HG03196 (cell line): ENCODE measurements around the gene TMEM259.

Source experiments
- ATAC-seq: cut with Tn5 transposase; IDR thresholded peaks from one replicate; pipeline ENCODE4 v1.9.1; 2021; ENCODE audit not compliant: unreplicated experiment

Gene TMEM259

DNA sequence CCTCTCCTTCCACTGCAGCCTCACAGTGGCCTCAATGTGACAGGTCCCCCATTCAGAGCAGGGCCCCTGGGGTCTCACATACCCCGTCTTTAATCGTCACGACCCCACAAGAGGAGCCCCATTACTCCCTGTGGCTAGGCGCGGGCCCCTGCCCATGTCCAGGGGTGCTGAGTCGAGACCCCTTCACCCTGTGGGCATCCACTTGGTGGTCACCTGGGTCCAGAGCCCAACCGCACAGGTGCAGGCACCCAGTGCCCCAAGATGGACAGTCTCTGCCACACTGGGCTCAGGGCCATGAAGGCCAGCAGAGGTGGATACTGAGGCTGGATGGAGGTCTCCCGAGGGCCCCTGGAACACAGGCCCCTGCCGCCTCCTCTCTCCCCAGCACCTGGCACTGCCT is 3.0 kb downstream of the TMEM259 start:
- no peak for ATAC-seq

DNA sequence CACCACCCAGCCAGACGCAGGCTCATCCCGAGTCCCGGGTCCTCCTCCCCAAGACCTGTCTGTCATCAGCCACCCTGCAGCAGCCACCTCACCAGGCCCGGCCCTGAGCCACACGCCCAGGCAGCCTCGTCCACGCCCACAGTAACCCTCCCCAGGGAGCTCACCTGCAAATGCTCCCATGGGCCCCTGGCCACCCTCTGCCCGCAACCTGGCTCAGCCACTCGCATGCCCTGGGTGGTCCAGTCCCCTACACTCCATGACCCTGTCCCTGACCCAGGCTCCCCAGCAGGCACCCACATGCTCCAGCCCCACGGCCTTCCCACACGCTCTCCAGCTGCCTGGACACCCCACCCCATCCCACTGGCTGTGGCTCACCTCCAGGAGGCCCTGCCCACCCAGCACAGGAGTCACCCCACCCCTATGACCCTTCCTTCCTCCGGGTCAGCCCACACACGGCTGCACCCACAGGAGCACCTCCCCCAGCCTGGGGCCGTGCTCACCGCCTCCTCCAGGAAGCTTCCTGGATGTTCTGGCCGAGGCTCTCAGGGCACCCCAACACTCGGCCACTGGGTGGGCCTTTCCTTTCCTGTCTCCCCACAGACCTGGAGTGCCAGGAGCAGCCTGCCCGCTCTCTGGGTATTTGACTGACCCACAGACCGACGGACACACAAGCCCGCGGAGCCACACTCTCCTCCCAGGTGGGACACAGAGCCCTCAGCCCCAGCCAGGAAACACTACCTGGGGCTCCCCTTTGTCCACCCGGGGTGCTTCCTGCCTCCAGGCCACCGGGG is 3.6 kb downstream of the TMEM259 start:
- no peak for ATAC-seq

DNA sequence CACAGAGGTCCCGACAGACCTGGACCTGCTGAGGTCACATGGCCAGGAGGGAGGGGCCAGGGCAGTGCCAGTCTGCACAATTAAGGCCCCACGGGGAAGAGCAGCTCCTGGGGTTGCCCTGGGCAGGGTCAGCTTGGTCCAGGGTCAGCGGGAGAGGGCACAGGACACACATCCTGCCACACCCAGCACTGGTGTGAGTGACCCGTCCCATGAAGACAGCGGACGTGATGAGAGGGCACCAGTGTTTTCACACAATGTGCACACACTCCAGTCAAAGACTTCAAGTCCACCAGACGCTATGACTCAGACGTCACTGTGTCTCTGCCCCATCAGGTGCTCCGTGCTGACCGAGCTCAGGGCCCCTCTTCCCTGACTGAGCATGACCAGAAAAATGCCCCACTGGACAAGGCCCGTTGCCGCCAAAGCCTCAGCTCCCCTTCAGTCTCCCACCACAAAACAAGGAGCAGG is 4.2 kb downstream of the TMEM259 start:
- no peak for ATAC-seq

DNA sequence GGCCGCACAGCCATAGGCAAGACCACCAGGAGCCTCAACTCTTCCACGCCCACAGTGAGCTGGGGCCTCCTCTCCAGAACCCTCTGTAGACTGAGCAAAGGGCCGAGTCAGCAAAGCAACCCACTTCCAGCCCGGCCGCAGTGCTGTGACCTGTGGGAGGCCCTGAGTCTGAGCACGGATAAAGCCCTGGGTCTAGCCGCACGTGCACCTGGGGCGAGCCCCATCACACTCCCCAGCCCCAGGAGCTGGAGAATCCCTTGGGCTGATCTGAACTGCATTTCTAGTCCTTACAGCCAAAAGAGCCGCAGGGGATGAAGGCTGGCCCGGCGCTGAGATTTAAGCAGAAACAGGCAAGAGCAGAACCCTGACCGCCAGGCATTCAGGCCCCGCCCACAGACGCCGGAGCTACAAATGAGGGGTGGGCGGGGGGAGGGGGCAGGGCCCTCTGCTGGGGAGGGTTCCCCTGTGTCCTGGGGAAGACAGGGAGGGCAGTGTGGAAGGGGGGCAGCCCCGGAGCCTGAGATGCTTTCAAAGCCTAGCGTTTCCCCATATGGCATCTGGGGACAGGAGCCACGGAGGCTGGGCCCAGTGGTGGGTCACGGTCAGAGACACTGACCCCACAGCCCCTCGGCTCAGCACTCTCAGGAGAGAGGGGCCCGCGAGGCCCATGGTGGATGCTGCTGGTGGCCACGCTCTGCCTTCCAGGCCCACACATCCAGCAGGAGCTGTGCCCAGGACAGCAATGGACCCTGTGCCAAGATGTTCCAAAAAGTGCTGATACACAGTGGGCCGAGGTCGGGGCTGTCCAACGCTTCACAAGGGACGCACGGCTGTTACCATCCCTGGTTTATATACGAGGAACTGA is 4.9 kb downstream of the TMEM259 start:
- no peak for ATAC-seq

DNA sequence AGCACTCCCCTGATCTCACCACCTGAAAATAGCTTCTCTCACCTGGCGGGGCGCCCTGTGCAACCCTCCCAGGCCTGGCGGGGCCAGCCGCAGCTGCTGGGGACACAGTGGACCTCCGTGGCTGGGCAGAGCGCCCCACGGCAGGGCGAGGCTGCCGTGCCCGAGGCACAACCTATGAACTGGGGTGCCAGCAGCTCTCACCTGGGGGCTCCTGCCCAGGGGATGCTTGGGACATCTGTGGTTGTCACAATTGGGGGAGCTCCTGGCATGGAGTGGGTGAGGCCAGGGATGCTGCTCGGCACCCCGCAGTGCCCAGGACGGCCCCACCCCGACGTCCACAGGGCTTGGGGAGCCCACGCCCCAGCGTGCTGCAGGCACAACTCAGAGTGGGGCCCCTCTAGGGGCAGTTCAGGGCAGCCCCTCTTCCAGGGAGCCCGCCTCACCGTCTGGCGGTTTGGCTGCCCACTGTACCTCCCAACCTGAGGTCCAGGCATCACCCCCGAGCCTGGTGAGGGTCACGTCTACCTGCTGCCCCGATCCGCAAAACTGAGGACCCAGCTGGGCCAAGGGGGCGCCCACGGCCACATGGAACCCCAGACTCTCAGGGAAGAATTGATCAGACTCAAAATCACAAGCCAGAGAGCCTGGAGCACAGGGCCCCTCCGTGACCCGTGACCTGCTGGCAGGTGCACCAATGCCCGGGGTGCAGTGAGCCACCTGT is 5.7 kb downstream of the TMEM259 start:
- ATAC-seq = no peak

DNA sequence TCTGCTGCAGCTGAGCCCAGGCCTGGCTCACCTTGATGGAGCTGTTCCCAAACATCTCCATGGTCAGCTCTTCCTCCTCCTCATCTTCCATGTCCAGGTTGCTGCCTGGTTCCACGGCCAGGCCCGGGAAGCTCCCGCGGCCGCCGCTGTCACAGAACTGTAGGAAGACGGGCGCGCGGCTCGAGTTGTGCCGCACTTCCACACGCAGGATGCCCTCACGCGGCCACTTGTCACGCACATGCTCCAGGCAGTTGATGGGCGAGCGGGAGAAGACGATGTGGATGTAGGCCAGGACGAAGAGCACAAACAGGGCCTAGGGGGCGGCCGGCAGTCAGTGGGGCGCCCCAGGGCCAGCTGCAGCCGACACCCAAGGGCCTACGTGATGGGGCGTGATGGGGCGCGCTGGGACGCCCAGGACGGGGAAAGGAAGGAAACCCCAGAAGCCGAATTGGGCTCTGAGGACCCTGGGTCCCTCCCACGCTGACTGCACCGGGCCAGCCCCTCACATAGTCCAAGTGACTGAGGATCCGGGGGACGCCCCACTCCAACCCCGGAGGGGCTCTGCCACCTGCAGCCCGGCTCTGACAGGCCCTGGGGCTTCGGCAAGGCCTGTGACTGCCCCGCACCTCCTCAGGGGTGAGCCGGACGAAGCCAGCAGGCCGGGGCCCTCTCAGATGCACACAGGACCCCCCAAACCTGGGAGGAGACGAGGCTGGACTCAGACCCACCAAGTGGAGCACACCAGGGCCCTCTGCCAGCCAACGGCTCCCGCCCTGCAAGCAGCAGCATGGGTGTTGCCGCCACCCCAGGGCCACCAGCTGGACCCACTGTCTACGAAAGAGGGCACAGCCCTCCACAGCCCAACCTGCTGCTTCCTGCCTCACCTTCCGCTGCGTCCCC is 6.5 kb downstream of the TMEM259 start:
- ATAC-seq = no peak

DNA sequence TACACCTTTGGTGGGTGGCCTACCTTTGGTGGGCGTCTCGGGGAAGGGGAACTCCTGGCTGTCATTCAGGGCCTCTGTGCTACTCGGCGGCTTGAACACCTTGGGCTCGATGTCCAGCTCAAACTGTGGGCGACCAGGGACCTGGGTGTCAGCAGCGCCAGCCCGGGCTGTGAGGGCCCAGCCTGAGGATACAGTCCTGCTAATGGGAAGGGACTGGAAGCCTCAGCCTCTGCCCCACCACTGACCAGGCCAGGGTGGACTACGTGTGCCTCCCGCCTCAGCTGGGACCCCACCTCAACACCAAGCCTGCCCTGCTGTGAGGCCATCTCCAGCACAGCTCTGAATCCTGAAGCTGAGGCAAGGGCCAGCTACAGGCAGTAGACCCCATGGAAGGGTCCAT is 7.7 kb downstream of the TMEM259 start:
- no peak for ATAC-seq

DNA sequence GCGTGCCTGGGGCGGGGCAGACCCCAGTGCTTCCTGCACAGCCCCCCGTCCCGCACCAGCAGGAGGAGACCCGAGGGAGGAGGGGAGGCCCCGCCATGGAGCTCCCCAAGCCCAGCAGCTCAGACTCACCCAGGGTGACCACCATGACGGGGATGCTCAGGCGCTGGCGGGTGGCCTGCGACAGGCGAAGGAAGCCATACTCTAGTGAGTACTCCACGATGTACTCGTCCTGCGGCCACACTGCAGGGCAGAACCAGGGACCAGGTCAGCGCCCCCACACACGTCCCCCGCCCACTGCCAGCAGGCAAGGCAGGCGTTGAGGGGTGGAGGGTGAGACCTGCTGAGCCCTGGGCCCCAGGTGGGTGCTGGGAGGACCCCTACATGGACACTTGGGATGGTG is 8.6 kb downstream of the TMEM259 start:
- no peak for ATAC-seq

DNA sequence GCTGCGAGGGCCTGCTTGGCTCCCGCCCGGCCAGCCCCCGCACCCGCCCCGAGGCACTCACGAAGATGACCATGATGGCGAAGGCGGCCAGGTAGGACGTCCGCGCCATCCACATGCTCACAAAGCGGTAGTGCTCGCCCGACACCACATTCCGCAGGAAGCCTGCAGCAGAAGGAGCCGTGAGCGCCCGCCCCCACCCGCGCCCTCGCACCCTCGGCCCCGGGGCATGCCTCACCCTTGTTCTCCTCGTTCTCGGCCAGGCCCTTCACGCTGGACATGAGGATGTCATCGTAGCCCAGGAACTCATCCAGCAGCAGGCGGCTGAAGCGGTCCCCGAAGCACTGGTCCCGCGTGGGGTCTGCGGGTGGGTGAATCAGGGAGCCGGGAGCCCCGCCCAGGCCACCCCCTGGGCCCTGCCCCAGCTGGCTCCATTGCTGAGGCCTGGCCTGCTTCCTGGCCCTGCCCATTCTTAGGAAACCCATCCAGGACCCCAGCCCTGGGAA is 9.0 kb downstream of the TMEM259 start:
- ATAC-seq = no peak

DNA sequence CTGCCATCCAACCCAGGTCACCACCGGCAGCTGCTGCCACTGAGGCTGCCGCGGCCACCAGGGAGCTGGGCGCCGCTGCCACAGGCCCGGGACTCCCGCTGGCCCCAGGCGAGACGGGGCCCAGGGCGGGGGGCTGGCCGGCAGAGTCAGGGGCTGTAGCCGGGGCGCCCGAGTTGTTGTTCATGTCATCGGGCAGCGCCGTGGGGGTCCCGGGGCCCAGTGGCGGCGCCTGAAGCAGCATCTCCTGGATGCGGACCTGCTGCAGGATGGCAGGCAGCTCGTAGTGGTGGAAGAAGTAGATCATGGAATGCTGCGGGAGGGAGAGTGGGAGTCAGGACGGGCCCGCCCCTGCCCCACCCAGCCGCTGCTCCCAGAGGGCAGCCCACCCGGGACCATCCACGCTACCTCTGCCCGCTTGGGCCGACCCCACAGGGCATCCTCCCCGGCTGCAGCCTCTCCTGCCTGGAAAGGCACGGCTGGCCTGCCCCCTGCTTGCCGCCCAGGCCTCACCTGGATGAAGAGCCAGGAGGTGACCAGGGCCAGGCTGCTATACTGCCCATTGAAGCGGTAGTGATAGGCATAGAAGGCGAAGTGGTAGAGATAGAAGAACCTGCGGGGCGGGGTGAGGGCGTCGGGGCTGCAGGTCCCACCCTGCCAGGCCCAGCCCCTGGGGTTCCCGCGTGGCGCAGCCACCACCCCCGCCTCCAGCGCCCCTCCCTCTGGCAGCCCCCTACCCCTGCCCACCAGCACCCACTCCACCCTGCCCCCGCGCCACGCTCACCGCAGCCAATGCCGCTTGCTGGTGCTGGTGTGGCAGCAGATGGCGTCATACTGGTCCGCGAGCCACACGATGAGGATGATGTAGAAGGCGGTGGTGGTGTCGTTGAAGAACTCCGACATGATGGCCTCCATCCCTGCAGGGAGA is 10.1 kb downstream of the TMEM259 start:
- no peak for ATAC-seq

DNA sequence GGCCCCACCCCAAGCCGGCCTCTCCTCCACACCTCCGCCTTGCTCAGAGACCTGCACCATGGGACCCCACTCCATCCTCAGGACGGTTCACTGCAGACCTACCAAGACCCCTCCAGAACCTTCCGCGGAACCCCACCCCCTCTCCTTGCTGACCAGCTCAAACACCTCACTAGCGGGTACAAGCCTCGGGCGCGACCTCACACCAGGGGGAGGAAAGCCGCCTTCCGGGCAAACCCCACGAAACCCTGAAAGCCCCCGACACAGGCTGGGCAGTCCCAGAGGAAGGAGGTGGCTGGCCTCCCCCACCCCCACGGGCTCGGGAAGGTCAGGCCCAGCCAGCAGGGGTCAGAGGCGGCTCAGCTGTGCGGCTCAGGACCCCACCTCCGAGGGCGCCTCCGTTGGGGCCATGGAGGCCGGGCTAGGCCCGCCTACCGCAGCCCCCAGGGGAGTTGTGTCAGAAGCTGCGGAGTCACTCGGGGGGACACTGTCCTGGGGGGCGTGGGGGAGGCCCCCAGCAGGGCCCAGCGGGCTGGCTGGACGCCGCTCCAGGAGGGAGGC is 10.9 kb downstream of the TMEM259 start:
- ATAC-seq = no peak

DNA sequence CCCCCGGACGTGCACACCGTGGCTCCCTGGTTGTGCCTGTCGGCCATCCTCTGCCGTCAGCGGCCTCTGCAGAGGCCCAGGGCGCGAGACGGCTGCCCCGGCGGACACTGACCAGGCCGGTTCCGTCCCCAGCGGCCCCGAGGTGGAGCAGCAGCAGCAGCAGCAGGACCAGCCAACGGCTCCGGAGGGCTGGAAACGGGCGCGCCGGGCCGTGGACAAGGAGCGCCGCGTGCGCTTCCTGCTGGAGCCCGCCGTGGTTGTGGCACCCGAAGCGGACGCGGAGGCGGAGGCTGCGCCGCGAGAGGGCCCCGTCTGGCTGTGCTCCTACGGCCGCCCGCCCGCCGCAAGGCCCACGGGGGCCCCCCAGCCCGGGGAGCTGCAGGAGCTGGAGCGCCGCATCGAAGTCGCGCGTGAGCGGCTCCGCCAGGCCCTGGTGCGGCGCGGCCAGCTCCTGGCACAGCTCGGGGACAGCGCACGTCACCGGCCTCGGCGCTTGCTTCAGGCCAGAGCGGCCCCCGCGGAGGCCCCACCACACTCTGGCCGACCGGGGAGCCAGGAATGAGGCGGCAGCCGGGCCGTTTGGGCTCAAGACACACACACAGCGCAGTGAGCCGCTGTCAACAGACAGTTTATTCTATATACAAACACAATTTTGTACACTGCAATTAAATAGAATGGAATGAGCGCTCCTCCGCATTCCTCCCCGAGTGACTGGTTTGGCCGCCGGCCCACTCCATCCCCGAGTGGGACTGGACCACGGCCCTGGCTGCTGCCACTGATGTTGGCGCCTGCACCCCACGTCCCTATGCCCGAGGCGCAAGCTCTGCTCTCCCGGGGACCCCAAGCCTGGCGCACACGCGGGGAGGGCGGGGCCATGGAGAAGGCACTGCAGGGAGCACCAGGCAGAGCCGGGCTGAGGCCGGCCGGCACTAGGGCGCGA is 11.6 kb downstream of the TMEM259 start:
- no peak for ATAC-seq

DNA sequence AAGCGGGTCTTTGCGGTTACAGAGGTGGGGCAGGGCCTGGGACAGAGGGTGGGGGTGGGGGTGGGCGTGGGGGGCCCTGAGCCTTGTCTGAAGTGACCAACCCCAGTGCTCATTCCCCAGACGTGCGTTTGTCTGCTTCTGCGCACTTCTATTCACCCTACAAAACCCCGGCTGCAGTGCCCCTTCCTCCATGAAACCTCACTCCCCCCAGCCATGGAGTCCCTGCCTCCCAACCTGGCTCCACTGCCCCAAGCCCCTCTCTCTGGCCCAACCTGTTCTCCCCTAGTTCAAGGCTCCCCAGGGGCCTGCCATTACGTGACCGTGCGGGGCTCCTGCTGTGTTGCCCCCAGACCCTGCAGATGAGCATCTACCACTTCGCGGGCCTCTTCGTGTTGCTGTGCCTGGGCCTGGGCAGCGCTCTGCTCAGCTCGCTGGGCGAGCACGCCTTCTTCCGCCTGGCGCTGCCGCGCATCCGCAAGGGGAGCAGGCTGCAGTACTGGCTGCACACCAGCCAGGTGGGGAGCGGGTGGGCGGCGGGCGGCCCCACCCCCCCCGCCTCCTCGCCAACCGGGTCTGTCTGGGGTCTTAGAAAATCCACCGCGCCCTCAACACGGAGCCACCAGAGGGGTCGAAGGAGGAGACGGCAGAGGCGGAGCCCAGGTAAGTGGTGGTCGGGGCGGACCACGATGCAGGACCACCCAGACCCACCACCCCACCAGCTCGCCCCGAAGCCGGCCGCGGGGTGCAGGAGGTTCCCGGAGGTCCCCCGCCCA is 12.5 kb downstream of the TMEM259 start:
- ATAC-seq = no peak

DNA sequence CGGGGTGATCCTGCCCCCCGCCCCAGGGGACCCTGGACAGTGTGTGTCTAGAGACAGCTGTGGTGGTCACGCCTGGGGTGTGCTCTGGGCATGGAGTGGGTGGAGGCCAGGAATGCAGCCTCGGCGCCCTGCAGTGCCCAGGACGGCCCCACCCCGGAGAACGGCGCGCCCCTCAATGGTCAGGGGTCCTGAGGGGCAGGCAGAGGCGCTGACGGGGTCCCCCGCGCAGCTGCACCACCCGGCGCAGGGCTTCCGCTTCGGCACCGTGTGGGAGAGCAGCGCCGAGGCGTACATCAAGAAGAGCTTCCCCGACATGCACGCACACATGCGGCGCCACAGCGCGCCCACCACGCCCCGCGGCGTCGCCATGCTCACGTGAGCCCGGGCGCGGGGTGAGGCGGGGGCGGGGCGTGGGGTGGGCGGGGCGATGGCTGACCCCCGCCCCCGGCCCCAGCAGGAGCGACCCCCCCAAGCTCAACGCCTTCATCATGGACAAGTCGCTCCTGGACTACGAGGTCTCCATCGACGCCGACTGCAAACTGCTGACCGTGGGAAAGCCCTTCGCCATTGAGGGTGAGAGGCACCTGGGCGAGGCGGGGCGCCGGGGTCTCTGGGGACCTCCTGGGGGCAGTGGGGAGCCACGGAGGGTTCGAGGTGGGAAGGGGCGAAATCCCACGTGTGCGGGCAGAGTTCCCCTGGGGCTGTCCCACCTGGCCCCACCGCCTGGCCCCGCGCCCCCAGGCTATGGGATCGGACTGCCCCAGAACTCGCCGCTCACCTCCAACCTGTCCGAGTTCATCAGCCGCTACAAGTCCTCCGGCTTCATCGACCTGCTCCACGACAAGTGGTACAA is 13.3 kb downstream of the TMEM259 start:
- ATAC-seq = no peak

DNA sequence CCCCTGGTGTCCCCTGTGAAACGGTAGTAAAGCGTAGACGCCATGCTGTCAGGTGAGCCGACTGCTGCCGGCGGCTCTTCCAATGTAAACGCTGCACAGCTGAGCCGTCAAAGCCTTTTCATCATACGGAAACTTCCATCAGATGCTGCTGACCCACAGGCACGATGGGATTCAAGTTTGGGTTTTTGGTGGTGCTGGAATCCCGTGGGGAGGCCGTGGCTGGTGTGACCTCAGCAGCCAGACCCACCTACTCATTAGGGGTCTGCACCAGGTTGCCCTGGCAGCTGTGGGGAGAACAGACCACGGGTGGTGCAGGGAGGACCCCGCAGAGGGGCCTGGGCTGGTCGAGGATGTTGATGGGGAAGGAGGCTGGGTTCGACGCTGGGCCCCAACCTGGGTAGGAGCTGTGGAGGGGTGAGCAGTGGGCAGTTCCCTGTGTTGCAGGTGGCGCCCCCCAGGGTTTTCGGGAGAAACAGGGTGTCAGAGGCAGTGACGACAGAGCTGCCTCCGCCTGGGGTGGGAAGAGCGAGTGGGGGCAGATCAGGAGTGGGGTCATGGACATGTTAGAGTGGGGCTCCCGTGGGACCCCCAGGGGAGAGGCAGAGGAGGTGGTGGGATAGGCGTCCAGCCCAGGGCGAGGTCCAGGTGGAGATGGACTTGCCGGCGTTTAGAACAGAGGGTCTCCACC is 14.1 kb downstream of the TMEM259 start:
- no peak for ATAC-seq
